ENCODE results near the gene NFATC4.
"Not testable (repeated sequence)": the region's sequence is repeated elsewhere in the genome, so short reads cannot be mapped to it uniquely, and the experiment has no call there.

Gene NFATC4

GRCh38 chr14:24387009-24387345, 19.0 kb downstream of the NFATC4 start:
- no peak overlapping the region for H3K4me3 ChIP-seq (ENCODE audit: control insufficient read depth, low read depth, low read length)

GRCh38 chr14:24387579-24387978, 19.6 kb downstream of the NFATC4 start:
- H3K4me3 ChIP-seq (ENCODE audit: control insufficient read depth, low read depth, low read length); DNase-seq (ENCODE audit: low read depth): not testable (repeated sequence)

More at GRCh38 chr14:24387009-24387345, 19.0 kb downstream of the NFATC4 start:
- no peak for DNase-seq (ENCODE audit: low read depth)
- TF ChIP-seq CTCF (IDR thresholded peaks at IDR 0.05; ENCODE audit: control insufficient read depth, insufficient read depth, low read depth, low read length, missing control alignments): no peak

GRCh38 chr14:24388474-24389179, 20.6 kb downstream of the NFATC4 start:
- H3K4me3 ChIP-seq (ENCODE audit: control insufficient read depth, low read depth, low read length): no peak overlapping the region
- no peak for TF ChIP-seq CTCF (IDR thresholded peaks at IDR 0.05; ENCODE audit: control insufficient read depth, insufficient read depth, low read depth, low read length, missing control alignments)

GRCh38 chr14:24389226-24389848, 21.4 kb downstream of the NFATC4 start:
- no peak overlapping the region for H3K4me3 ChIP-seq (ENCODE audit: control insufficient read depth, low read depth, low read length)
- no peak for TF ChIP-seq CTCF (IDR thresholded peaks at IDR 0.05; ENCODE audit: control insufficient read depth, insufficient read depth, low read depth, low read length, missing control alignments)
- DNase-seq (ENCODE audit: low read depth): no peak

More at GRCh38 chr14:24388474-24389179, 20.6 kb downstream of the NFATC4 start:
- DNase-seq (ENCODE audit: low read depth): no peak

- no peak for DNase-seq (ENCODE audit: low read depth)
- TF ChIP-seq CTCF (IDR thresholded peaks at IDR 0.05; ENCODE audit: control insufficient read depth, insufficient read depth, low read depth, low read length, missing control alignments): no peak
- H3K4me3 ChIP-seq (ENCODE audit: control insufficient read depth, low read depth, low read length): no peak overlapping the region
These were observed 22.9 kb downstream of the NFATC4 start for GRCh38 chr14:24390701-24391468.

GRCh38 chr14:24392325-24393091, 24.5 kb downstream of the NFATC4 start:
- no peak overlapping the region for H3K4me3 ChIP-seq (ENCODE audit: control insufficient read depth, low read depth, low read length)
- no peak for DNase-seq (ENCODE audit: low read depth)
- no peak for TF ChIP-seq CTCF (IDR thresholded peaks at IDR 0.05; ENCODE audit: control insufficient read depth, insufficient read depth, low read depth, low read length, missing control alignments)

All from AG09309 (cell line).